GM12878 (cell line): ENCODE data around the gene KIAA1671. TPM values are rescaled to one million over a fixed set of nuclear protein-coding genes. Genes with fewer than 3 reads are reported as not detected.

Experiments
- ATAC-seq: fragments of 200-7000 bp; cut with Tn5 transposase; 3 replicates; pipeline ENCODE4 v1.9.1; 2020; ENCODE audit warnings: mild to moderate bottlenecking, moderate library complexity
- BruUV-seq: library from RNA; stranded (reverse); fragments of 400-500 nt; replicated peaks from 2 replicates; lab custom pipeline; 2021; lab: Mats Ljungman, UMichigan
- CTCF ChIA-PET: fragments of 300-600 bp; sonication (Branson Sonifier 250); formaldehyde crosslinking; extraction: SDS; loops from one replicate; lab custom pipeline; 2021; ENCODE audit warnings: inconsistent platforms; lab: Yijun Ruan, JAX
- POLR2A ChIA-PET: fragments of 350-600 bp; formaldehyde crosslinking; extraction: SDS; loops from one replicate; lab custom pipeline; 2021; ENCODE audit warnings: inconsistent platforms; lab: Charles Lee
- RAD21 ChIA-PET: fragments of 300-600 bp; sonication (Branson Sonifier 250); formaldehyde crosslinking; loops from one replicate; lab custom pipeline; 2023; ENCODE audit warnings: antibody characterized with exemption; ENCODE audit not compliant: unreplicated experiment; lab: Charles Lee
- SMC1A ChIA-PET: fragments of 300-600 bp; sonication (Branson Sonifier 250); formaldehyde crosslinking; loops from one replicate; lab custom pipeline; 2023; ENCODE audit not compliant: unreplicated experiment, uncharacterized antibody; lab: Charles Lee
- DNase-seq: peaks from one replicate; pipeline ENCODE4 v3.0.0-alpha.2; 2011; ENCODE audit warnings: low read depth, low spot score
- FAIRE-seq: peaks from 3 replicates; lab custom pipeline; 2011; peaks lifted over from hg19 to GRCh38; lab: Jason Lieb, UNC
- H2AFZ ChIP-seq: 2 replicates; pipeline ENCODE4 v1.6.0; 2011; ENCODE audit warnings: low read depth, low read length, control low read depth; ENCODE audit not compliant: control insufficient read depth
- H3K27ac ChIP-seq: 2 replicates; pipeline ENCODE4 v1.5.1; 2011; ENCODE audit warnings: control low read depth; ENCODE audit not compliant: control insufficient read depth, insufficient read depth
- H3K27me3 ChIP-seq, 2 experiments: replicated peaks in 1 of 2; 2 replicates each; pipeline versions ENCODE4 v1.6.0 to v1.6.1; 2011; ENCODE audit warnings: low read length in 1 of 2; ENCODE audit not compliant: control insufficient read depth in 2 of 2, insufficient read depth in 2 of 2
- H3K36me3 ChIP-seq, 2 experiments: 2 replicates each; pipeline ENCODE4 v1.5.1; 2011; ENCODE audit warnings: low read length in 1 of 2; ENCODE audit not compliant: control insufficient read depth in 2 of 2, insufficient read depth in 2 of 2
- H3K4me1 ChIP-seq: 2 replicates; pipeline ENCODE4 v1.6.1; 2011; ENCODE audit warnings: mild to moderate bottlenecking, low read length, moderate library complexity, mixed read lengths; ENCODE audit not compliant: control insufficient read depth, insufficient read depth
- H3K4me2 ChIP-seq: 2 replicates; pipeline ENCODE4 v1.6.0; 2011; ENCODE audit warnings: control low read depth; ENCODE audit not compliant: control insufficient read depth, insufficient read depth
- H3K4me3 ChIP-seq: fragments of 200-600 bp; sonication (generic); 2 replicates; pipeline ENCODE4 v1.5.1; 2016
- H3K79me2 ChIP-seq: 2 replicates; pipeline ENCODE4 v1.6.0; 2011; ENCODE audit warnings: low read length; ENCODE audit not compliant: control insufficient read depth, insufficient read depth
- H3K9ac ChIP-seq: 2 replicates; pipeline ENCODE4 v1.8.0; 2011; ENCODE audit warnings: low read length, control low read depth, mixed read lengths; ENCODE audit not compliant: control insufficient read depth, insufficient read depth
- H3K9me3 ChIP-seq: replicated peaks from 3 replicates; pipeline ENCODE4 v1.5.1; 2011; ENCODE audit warnings: mild to moderate bottlenecking, low read length; ENCODE audit not compliant: control insufficient read depth, insufficient read depth
- H4K20me1 ChIP-seq: 2 replicates; pipeline ENCODE4 v1.6.0; 2011; ENCODE audit not compliant: control insufficient read depth, insufficient read depth
- BCL11A ChIP-seq: IDR thresholded peaks from 2 replicates; pipeline ENCODE4 v1.6.1; 2011; ENCODE audit warnings: low read depth, low read length
- CTCF ChIP-seq, 3 experiments: IDR thresholded peaks in 2 of 3; conservative IDR thresholded peaks in 1 of 3; 2 replicates each; pipeline ENCODE4 v1.5.1; 2011; ENCODE audit warnings: low read depth in 3 of 3, low read length in 3 of 3, mild to moderate bottlenecking in 3 of 3, control low read depth in 2 of 3, moderate library complexity in 2 of 3, inconsistent platforms in 1 of 3, mixed read lengths in 1 of 3; ENCODE audit not compliant: control insufficient read depth in 2 of 3, insufficient read depth in 1 of 3; ENCODE audit errors: extremely low read depth in 1 of 3
- FOXK2 ChIP-seq: fragments of 450-650 bp; IDR thresholded peaks from 2 replicates; pipeline ENCODE4 v1.6.1; 2017; ENCODE audit warnings: mild to moderate bottlenecking, moderate library complexity
- LARP7 ChIP-seq: fragments of 450-650 bp; IDR thresholded peaks from 2 replicates; pipeline ENCODE4 v1.6.1; 2017; ENCODE audit warnings: mild to moderate bottlenecking
- MEF2A ChIP-seq: IDR thresholded peaks from 2 replicates; pipeline ENCODE4 v1.6.1; 2011; ENCODE audit warnings: low read depth, mild to moderate bottlenecking, low read length, moderate library complexity; ENCODE audit not compliant: insufficient read depth
- NR2C2 ChIP-seq: IDR thresholded peaks from 2 replicates; pipeline ENCODE4 v1.6.1; 2011; ENCODE audit warnings: borderline replicate concordance, low read depth; ENCODE audit not compliant: control insufficient read depth, insufficient read length
- PAX8 ChIP-seq: fragments of 450-650 bp; IDR thresholded peaks from 2 replicates; pipeline ENCODE4 v1.6.1; 2017; ENCODE audit warnings: mild to moderate bottlenecking, moderate library complexity
- POLR2AphosphoS2 ChIP-seq: IDR thresholded peaks from 2 replicates; pipeline ENCODE4 v1.6.1; 2011; ENCODE audit warnings: low read depth, mild to moderate bottlenecking, low read length, improper control_type of control experiment, moderate library complexity
- PRDM15 ChIP-seq: fragments of 450-650 bp; formaldehyde crosslinking; IDR thresholded peaks from 2 replicates; pipeline ENCODE4 v1.4.0; 2020; ENCODE audit warnings: mild to moderate bottlenecking, moderate library complexity
- RFX5 ChIP-seq: IDR thresholded peaks from 2 replicates; pipeline ENCODE4 v1.6.1; 2011; ENCODE audit warnings: low read depth, low read length, improper control_type of control experiment
- TAF1 ChIP-seq: IDR thresholded peaks from 2 replicates; pipeline ENCODE4 v1.6.1; 2011; ENCODE audit warnings: mild to moderate bottlenecking, low read depth, low read length, borderline replicate concordance
- TCF12 ChIP-seq: IDR thresholded peaks from 2 replicates; pipeline ENCODE4 v1.6.1; 2011; ENCODE audit warnings: low read depth, mild to moderate bottlenecking, low read length
- ZBTB40 ChIP-seq: fragments of 450-650 bp; IDR thresholded peaks from 2 replicates; pipeline ENCODE4 v1.6.1; 2016; ENCODE audit warnings: mild to moderate bottlenecking, moderate library complexity, borderline replicate concordance
- WGBS: methylation state at CpG from one replicate; pipeline ENCODE4 v1.1.6; 2016; ENCODE audit warnings: low lambda C conversion rate; ENCODE audit not compliant: insufficient replicate concordance, insufficient coverage; ENCODE audit errors: missing lambda C conversion rate; 5-methylcytosine and 5-hydroxymethylcytosine counted together
- in situ Hi-C: fragments of 300-500 bp; cut with MboI; formaldehyde crosslinking; loops from 9 replicates; pipeline ENCODE4 v1.14.3; 2018; ENCODE audit warnings: mixed read lengths
- intact Hi-C: fragments of 100-400 bp; cut with micrococcal nuclease; formaldehyde crosslinking; loops from one replicate; pipeline ENCODE4 v1.14.2; 2022; ENCODE audit not compliant: unreplicated experiment
- polyA plus RNA-seq, 11 experiments: library from polyadenylated mRNA; depleted of rRNA in 4 of 11; unstranded in 6 of 11; stranded (reverse) in 5 of 11; fragments of >200 nt; fragmentation: Nextera tagmentation in 4 of 11; fragmentation: Illumina TruSeq in 1 of 11; extraction: Ambion mirVana in 4 of 11; extraction: Trizol in 1 of 11; gene quantifications; 1 replicate in 1 of 11; 2 replicates in 10 of 11; pipeline versions ENCODE4 v1.2.1 to v1.2.3, GENCODE V29; 2011 to 2016; ENCODE audit warnings: inconsistent platforms in 2 of 11, missing spikeins in 2 of 11, low read depth in 1 of 11
- total RNA-seq, 4 experiments: library from RNA; depleted of rRNA in 3 of 4; stranded (reverse); fragments of >200 nt in 3 of 4; fragmentation: Illumina TruSeq in 1 of 4; extraction: Trizol in 1 of 4; gene quantifications; 2 replicates each; pipeline versions ENCODE4 v1.2.1 to v1.2.3, GENCODE V29; 2013 to 2021

KIAA1671 gene
- total and polyA plus RNA-seq, 10 of the 15 experiments (the other 5 are each of a cell fraction or from before 2014, with no cell fraction given) = 0.05 to 2.7 (median 0.33) TPM

GRCh38 chr22:25210793-25211192, 258.3 kb downstream of the KIAA1671 start:
- Histone ChIP-seq H3K4me2 (no peak overlapping the region), H3K9me3 (no peaks in the 10 kb centered on the region; the same call in 2 of the 3 replicates), H3K79me2 (no peaks in the 10 kb centered on the region), H3K36me3 (no peaks in the 10 kb centered on the region), H4K20me1 (no peaks in the 10 kb centered on the region; the same call in 1 of the 2 replicates), H3K27ac (no peak overlapping the region), H3K4me3 (no peak overlapping the region), H3K4me1 (no peaks in the 10 kb centered on the region), H3K9ac (no peak overlapping the region), H2AFZ (no peak overlapping the region), H3K27me3 (no peaks in the 10 kb centered on the region)
- DNase-seq (no peak), ATAC-seq (no peak), FAIRE-seq (no peak)
- ChIA-PET RAD21 (no interaction called here), CTCF (interaction anchor here (0.9 kb wide), 1 partner anchor 129 kb away, joined by 3 read pairs; no protein-coding TSS in a partner anchor), POLR2A (no interaction called here), SMC1A (no interaction called here)
- 30% methylated on average over 3 of the region's 3 CpGs for WGBS
- in situ Hi-C loops = no loop called here
- intact Hi-C loops = no loop called here
- no TSS peak for BruUV-seq
- TF ChIP-seq CTCF (IDR thresholded peaks at IDR 0.05 in 2 of 3, conservative IDR thresholded peaks at IDR 0.05 in 1 of 3; ENCODE audit: control insufficient read depth in 2 of 3, extremely low read depth in 1 of 3, insufficient read depth in 1 of 3, low read depth in 3 of 3, low read length in 3 of 3) (no peak), TCF12 (no peak), LARP7 (no peak), POLR2AphosphoS2 (no peak), MEF2A (no peak), TAF1 (no peak), RFX5 (no peak), ZBTB40 (no peak), FOXK2 (no peak), PAX8 (no peak), NR2C2 (no peak), BCL11A (no peak), PRDM15 (CRISPR knock-in tag) (no peak)
